SK-N-SH treated with all-trans-retinoic acid at 6 μM for 48 hours (cell line): ENCODE measurements around the gene SNX8.

Experiments
- ATAC-seq: fragments of 200-7000 bp; cut with Tn5 transposase; 3 replicates; pipeline ENCODE4 v1.9.1; 2020; ENCODE audit warnings: mild to moderate bottlenecking, moderate library complexity
- ARNTL ChIP-seq: fragments of 450-650 bp; formaldehyde crosslinking; IDR thresholded peaks from 2 replicates; pipeline ENCODE4 v1.5.0; 2020; ENCODE audit warnings: low read depth, mild to moderate bottlenecking, moderate library complexity, borderline replicate concordance
- BACH2 ChIP-seq: fragments of 250-450 bp; sonication (Bioruptor Pico); IDR thresholded peaks from 2 replicates; pipeline ENCODE4 v1.9.0; 2021; ENCODE audit warnings: mild to moderate bottlenecking, borderline replicate concordance
- ISL1 ChIP-seq: fragments of 250-450 bp; sonication (Bioruptor Pico); IDR thresholded peaks from 2 replicates; pipeline ENCODE4 v2.1.2; 2022; ENCODE audit warnings: mild to moderate bottlenecking, moderate library complexity
- OSR1 ChIP-seq: fragments of 250-450 bp; sonication (Bioruptor Pico); IDR thresholded peaks from 2 replicates; pipeline ENCODE4 v1.8.0; 2022; ENCODE audit warnings: moderate library complexity, mild to moderate bottlenecking, inconsistent platforms
- PPARA ChIP-seq: fragments of 250-450 bp; sonication (Bioruptor Pico); IDR thresholded peaks from 2 replicates; pipeline ENCODE4 v1.5.0; 2020; ENCODE audit warnings: mild to moderate bottlenecking, borderline replicate concordance
- SNAI2 ChIP-seq: fragments of 250-450 bp; sonication (Bioruptor Pico); IDR thresholded peaks from 2 replicates; pipeline ENCODE4 v1.5.0; 2020; ENCODE audit warnings: mild to moderate bottlenecking, moderate library complexity
- TCF4 ChIP-seq: fragments of 250-450 bp; sonication (Bioruptor Pico); IDR thresholded peaks from 2 replicates; pipeline ENCODE4 v1.8.0; 2021; ENCODE audit warnings: mild to moderate bottlenecking, moderate library complexity, borderline replicate concordance
- TOX ChIP-seq: fragments of 250-450 bp; sonication (Bioruptor Pico); IDR thresholded peaks from 2 replicates; pipeline ENCODE4 v1.8.0; 2021; ENCODE audit warnings: mild to moderate bottlenecking, moderate library complexity, borderline replicate concordance
- ZC3H10 ChIP-seq: fragments of 250-450 bp; sonication (Bioruptor Pico); IDR thresholded peaks from 2 replicates; pipeline ENCODE4 v1.5.1; 2021; ENCODE audit warnings: mild to moderate bottlenecking, moderate library complexity
- ZNF565 ChIP-seq: fragments of 450-650 bp; formaldehyde crosslinking; conservative IDR thresholded peaks from 2 replicates; pipeline ENCODE4 v1.5.0; 2020; ENCODE audit warnings: low read depth, mild to moderate bottlenecking, moderate library complexity
- ZNF70 ChIP-seq: fragments of 450-650 bp; formaldehyde crosslinking; IDR thresholded peaks from 2 replicates; pipeline ENCODE4 v1.5.0; 2020; ENCODE audit warnings: mild to moderate bottlenecking, moderate library complexity
- ZNF8 ChIP-seq: fragments of 450-650 bp; formaldehyde crosslinking; IDR thresholded peaks from 2 replicates; pipeline ENCODE4 v1.5.0; 2020; ENCODE audit warnings: mild to moderate bottlenecking, moderate library complexity
- TF ChIP-seq, protein P1 (sequence below): fragments of 250-450 bp; sonication (Bioruptor Pico); IDR thresholded peaks from 2 replicates; pipeline ENCODE4 v1.5.0; 2020; ENCODE audit warnings: mild to moderate bottlenecking, moderate library complexity
- TF ChIP-seq, protein P2 (sequence below): fragments of 250-450 bp; sonication (Bioruptor Pico); IDR thresholded peaks from 2 replicates; pipeline ENCODE4 v1.8.0; 2020; ENCODE audit warnings: mild to moderate bottlenecking, moderate library complexity, borderline replicate concordance
- TF ChIP-seq, protein P3 (sequence below): fragments of 250-450 bp; sonication (Bioruptor Pico); IDR thresholded peaks from 2 replicates; pipeline ENCODE4 v1.5.1; 2020; ENCODE audit warnings: low read depth, mild to moderate bottlenecking, moderate library complexity
- TF ChIP-seq, protein P4 (sequence below): fragments of 250-450 bp; sonication (Bioruptor Pico); IDR thresholded peaks from 2 replicates; pipeline ENCODE4 v1.5.1; 2021; ENCODE audit warnings: mild to moderate bottlenecking, moderate library complexity
- TF ChIP-seq, protein P5 (sequence below): fragments of 250-450 bp; sonication (Bioruptor Pico); IDR thresholded peaks from 2 replicates; pipeline ENCODE4 v1.8.0; 2021; ENCODE audit warnings: low read depth, mild to moderate bottlenecking, moderate library complexity, borderline replicate concordance

The SNX8 gene

DNA sequence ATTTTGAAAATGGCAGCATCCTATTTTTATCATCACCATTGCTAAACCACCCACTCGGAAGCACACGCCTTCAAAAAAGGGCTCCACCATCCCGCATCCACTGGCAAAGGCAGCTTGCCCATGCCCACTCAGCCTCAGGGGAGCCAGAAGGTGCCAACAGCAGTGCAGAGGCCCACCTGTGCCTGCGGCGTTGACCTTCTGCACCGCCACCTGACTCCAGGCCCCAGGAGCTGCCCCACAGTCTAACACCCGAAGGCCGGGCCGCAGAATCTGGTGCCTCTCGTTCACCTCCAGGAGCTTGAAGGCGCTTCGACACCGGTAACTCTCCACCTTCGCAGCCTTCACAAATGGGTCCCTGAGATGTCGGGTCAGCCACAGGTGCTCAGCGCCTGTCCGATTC, 75.0 kb downstream of the SNX8 start:
- no peak for ATAC-seq
- TF ChIP-seq TOX (CRISPR knock-in tag) (no peak), SNAI2 (CRISPR knock-in tag) (no peak), ZC3H10 (CRISPR knock-in tag) (no peak), BACH2 (CRISPR knock-in tag) (no peak), TCF4 (CRISPR knock-in tag) (no peak), ZNF70 (CRISPR knock-in tag) (no peak)
- TF ChIP-seq, protein P1, sequence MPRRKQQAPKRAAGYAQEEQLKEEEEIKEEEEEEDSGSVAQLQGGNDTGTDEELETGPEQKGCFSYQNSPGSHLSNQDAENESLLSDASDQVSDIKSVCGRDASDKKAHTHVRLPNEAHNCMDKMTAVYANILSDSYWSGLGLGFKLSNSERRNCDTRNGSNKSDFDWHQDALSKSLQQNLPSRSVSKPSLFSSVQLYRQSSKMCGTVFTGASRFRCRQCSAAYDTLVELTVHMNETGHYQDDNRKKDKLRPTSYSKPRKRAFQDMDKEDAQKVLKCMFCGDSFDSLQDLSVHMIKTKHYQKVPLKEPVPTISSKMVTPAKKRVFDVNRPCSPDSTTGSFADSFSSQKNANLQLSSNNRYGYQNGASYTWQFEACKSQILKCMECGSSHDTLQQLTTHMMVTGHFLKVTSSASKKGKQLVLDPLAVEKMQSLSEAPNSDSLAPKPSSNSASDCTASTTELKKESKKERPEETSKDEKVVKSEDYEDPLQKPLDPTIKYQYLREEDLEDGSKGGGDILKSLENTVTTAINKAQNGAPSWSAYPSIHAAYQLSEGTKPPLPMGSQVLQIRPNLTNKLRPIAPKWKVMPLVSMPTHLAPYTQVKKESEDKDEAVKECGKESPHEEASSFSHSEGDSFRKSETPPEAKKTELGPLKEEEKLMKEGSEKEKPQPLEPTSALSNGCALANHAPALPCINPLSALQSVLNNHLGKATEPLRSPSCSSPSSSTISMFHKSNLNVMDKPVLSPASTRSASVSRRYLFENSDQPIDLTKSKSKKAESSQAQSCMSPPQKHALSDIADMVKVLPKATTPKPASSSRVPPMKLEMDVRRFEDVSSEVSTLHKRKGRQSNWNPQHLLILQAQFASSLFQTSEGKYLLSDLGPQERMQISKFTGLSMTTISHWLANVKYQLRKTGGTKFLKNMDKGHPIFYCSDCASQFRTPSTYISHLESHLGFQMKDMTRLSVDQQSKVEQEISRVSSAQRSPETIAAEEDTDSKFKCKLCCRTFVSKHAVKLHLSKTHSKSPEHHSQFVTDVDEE (CRISPR knock-in tag): no peak
- TF ChIP-seq, protein P2, sequence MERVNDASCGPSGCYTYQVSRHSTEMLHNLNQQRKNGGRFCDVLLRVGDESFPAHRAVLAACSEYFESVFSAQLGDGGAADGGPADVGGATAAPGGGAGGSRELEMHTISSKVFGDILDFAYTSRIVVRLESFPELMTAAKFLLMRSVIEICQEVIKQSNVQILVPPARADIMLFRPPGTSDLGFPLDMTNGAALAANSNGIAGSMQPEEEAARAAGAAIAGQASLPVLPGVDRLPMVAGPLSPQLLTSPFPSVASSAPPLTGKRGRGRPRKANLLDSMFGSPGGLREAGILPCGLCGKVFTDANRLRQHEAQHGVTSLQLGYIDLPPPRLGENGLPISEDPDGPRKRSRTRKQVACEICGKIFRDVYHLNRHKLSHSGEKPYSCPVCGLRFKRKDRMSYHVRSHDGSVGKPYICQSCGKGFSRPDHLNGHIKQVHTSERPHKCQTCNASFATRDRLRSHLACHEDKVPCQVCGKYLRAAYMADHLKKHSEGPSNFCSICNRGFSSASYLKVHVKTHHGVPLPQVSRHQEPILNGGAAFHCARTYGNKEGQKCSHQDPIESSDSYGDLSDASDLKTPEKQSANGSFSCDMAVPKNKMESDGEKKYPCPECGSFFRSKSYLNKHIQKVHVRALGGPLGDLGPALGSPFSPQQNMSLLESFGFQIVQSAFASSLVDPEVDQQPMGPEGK (CRISPR knock-in tag): no peak
- TF ChIP-seq, protein P3, sequence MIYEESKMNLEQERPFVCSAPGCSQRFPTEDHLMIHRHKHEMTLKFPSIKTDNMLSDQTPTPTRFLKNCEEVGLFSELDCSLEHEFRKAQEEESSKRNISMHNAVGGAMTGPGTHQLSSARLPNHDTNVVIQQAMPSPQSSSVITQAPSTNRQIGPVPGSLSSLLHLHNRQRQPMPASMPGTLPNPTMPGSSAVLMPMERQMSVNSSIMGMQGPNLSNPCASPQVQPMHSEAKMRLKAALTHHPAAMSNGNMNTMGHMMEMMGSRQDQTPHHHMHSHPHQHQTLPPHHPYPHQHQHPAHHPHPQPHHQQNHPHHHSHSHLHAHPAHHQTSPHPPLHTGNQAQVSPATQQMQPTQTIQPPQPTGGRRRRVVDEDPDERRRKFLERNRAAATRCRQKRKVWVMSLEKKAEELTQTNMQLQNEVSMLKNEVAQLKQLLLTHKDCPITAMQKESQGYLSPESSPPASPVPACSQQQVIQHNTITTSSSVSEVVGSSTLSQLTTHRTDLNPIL (CRISPR knock-in tag): no peak

DNA sequence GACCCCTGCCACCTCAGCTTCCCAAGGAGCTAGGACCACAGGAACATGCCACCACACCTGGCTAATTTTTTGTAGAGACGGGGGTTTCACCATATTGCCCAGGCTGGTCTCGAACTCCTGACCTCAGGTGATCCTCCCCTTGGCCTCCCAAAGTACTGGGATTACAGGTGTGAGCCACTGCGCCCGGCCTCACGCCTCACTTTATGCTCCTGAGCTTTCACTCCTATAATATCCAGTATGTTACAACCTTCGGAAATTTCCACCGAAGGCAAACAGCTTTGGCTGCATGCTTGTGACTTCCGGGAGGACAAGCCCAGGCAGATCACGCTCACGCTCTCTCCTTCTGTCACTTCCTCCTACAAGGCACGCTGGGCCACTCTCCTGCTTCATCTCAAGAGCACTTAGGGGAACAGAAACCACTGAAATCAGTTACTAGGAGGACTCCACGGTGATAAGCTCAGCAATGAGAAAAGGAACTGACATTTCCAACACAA, 77.1 kb downstream of the SNX8 start:
- no peak for TF ChIP-seq TCF4 (CRISPR knock-in tag)
- TF ChIP-seq, protein P2 (CRISPR knock-in tag): no peak
- TF ChIP-seq, protein P3 (CRISPR knock-in tag): no peak
- TF ChIP-seq ARNTL: no peak
- TF ChIP-seq ZNF565: no peak
- no peak for TF ChIP-seq ISL1
- TF ChIP-seq, protein P4, sequence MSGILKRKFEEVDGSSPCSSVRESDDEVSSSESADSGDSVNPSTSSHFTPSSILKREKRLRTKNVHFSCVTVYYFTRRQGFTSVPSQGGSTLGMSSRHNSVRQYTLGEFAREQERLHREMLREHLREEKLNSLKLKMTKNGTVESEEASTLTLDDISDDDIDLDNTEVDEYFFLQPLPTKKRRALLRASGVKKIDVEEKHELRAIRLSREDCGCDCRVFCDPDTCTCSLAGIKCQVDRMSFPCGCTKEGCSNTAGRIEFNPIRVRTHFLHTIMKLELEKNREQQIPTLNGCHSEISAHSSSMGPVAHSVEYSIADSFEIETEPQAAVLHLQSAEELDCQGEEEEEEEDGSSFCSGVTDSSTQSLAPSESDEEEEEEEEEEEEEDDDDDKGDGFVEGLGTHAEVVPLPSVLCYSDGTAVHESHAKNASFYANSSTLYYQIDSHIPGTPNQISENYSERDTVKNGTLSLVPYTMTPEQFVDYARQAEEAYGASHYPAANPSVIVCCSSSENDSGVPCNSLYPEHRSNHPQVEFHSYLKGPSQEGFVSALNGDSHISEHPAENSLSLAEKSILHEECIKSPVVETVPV: no peak
- TF ChIP-seq, protein P5, sequence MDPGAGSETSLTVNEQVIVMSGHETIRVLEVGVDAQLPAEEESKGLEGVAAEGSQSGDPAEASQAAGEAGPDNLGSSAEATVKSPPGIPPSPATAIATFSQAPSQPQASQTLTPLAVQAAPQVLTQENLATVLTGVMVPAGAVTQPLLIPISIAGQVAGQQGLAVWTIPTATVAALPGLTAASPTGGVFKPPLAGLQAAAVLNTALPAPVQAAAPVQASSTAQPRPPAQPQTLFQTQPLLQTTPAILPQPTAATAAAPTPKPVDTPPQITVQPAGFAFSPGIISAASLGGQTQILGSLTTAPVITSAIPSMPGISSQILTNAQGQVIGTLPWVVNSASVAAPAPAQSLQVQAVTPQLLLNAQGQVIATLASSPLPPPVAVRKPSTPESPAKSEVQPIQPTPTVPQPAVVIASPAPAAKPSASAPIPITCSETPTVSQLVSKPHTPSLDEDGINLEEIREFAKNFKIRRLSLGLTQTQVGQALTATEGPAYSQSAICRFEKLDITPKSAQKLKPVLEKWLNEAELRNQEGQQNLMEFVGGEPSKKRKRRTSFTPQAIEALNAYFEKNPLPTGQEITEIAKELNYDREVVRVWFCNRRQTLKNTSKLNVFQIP (CRISPR knock-in tag): no peak
- no peak for TF ChIP-seq ZNF8 (CRISPR knock-in tag)
- TF ChIP-seq ZC3H10 (CRISPR knock-in tag): no peak
- TF ChIP-seq BACH2 (CRISPR knock-in tag): no peak
- TF ChIP-seq OSR1 (CRISPR knock-in tag): no peak
- no peak for TF ChIP-seq SNAI2 (CRISPR knock-in tag)
- no peak for TF ChIP-seq PPARA
- ATAC-seq: no peak
